Fibroblast of lung (primary cell): ENCODE measurements around the gene TACR1. TPM values are rescaled to one million over a fixed set of nuclear protein-coding genes. Genes with fewer than 3 reads are reported as not detected.
"Not testable (repeated sequence)": the region's sequence is repeated elsewhere in the genome, so short reads cannot be mapped to it uniquely, and the experiment has no call there.

Source experiments
- DNase-seq, 2 donors: peaks; one replicate each; pipeline versions ENCODE4 v3.0.0 to v3.0.0-alpha.2; 2010; ENCODE audit warnings: low read depth in 2 of 2
- H2AFZ ChIP-seq: 2 replicates; pipeline ENCODE4 v1.5.1; 2012; ENCODE audit warnings: low read length, control low read depth, inconsistent platforms
- H3K27ac ChIP-seq: 2 replicates; pipeline ENCODE4 v1.5.1; 2011; ENCODE audit warnings: low read length, control low read depth; ENCODE audit not compliant: insufficient read depth
- H3K27me3 ChIP-seq: 2 replicates; pipeline ENCODE4 v1.5.1; 2011; ENCODE audit warnings: mild to moderate bottlenecking, low read length; ENCODE audit not compliant: control insufficient read depth, insufficient read depth
- H3K36me3 ChIP-seq: 2 replicates; pipeline ENCODE4 v1.5.1; 2011; ENCODE audit warnings: low read length; ENCODE audit not compliant: control insufficient read depth, insufficient read depth
- H3K4me1 ChIP-seq: 2 replicates; pipeline ENCODE4 v1.5.1; 2011; ENCODE audit warnings: low read length; ENCODE audit not compliant: control insufficient read depth, insufficient read depth; ENCODE audit errors: extremely low read depth
- H3K4me2 ChIP-seq: 2 replicates; pipeline ENCODE4 v1.5.1; 2011; ENCODE audit warnings: low read length, control low read depth; ENCODE audit not compliant: insufficient read depth; ENCODE audit errors: extremely low read depth
- H3K4me3 ChIP-seq, 4 experiments: fragments of 200-600 bp in 1 of 4; sonication (generic) in 1 of 4; replicated peaks in 1 of 4; 2 replicates each; pipeline ENCODE4 v1.5.1; 2011 to 2016; ENCODE audit warnings: low read length in 4 of 4, low read depth in 3 of 4, mild to moderate bottlenecking in 3 of 4, control low read depth in 2 of 4, inconsistent platforms in 1 of 4, mixed read lengths in 1 of 4; ENCODE audit not compliant: insufficient read depth in 1 of 4; ENCODE audit errors: control extremely low read depth in 1 of 4
- H3K79me2 ChIP-seq: 2 replicates; pipeline ENCODE4 v1.5.1; 2012; ENCODE audit warnings: mild to moderate bottlenecking, low read length, inconsistent platforms; ENCODE audit not compliant: control insufficient read depth, insufficient read depth
- H3K9ac ChIP-seq: 2 replicates; pipeline ENCODE4 v1.5.1; 2011; ENCODE audit warnings: mild to moderate bottlenecking, low read length, control low read depth; ENCODE audit not compliant: insufficient read depth
- H3K9me3 ChIP-seq: 2 replicates; pipeline ENCODE4 v1.5.1; 2012; ENCODE audit warnings: low read depth, low read length; ENCODE audit not compliant: control insufficient read depth, insufficient read depth
- H4K20me1 ChIP-seq: 2 replicates; pipeline ENCODE4 v1.5.1; 2011; ENCODE audit warnings: low read length; ENCODE audit not compliant: control insufficient read depth, insufficient read depth; ENCODE audit errors: extremely low read depth
- EZH2 ChIP-seq: IDR thresholded peaks from 2 replicates; pipeline ENCODE4 v1.5.1; 2012; ENCODE audit warnings: low read length, control low read depth, mild to moderate bottlenecking; ENCODE audit errors: missing control alignments
- polyA minus RNA-seq: library from RNA; depleted of rRNA, polyadenylated mRNA; stranded (reverse); fragments of >200 nt; gene quantifications from 2 replicates; pipeline ENCODE4 v1.2.3, GENCODE V29; 2011; ENCODE audit warnings: low replicate concordance
- polyA plus RNA-seq, 2 donors: library from polyadenylated mRNA; depleted of rRNA in 1 of 2; stranded (reverse) in 1 of 2; unstranded in 1 of 2; fragments of >200 nt; gene quantifications; 2 replicates each; pipeline ENCODE4 v1.2.1, GENCODE V29; 2011 to 2012; ENCODE audit warnings: missing spikeins in 1 of 2
- total RNA-seq: library from RNA; depleted of rRNA; stranded (reverse); fragments of >200 nt; gene quantifications from 2 replicates; pipeline ENCODE4 v1.2.1, GENCODE V29; 2014
- TF ChIP-seq, protein P1 (sequence below), 2 donors: IDR thresholded peaks in 1 of 2; conservative IDR thresholded peaks in 1 of 2; 1 replicate in 1 of 2; 2 replicates in 1 of 2; pipeline ENCODE4 v1.5.1; 2011 to 2012; ENCODE audit warnings: low read length in 2 of 2, control low read depth in 1 of 2, inconsistent platforms in 1 of 2, low read depth in 1 of 2, mild to moderate bottlenecking in 1 of 2

The TACR1 gene, protein sequence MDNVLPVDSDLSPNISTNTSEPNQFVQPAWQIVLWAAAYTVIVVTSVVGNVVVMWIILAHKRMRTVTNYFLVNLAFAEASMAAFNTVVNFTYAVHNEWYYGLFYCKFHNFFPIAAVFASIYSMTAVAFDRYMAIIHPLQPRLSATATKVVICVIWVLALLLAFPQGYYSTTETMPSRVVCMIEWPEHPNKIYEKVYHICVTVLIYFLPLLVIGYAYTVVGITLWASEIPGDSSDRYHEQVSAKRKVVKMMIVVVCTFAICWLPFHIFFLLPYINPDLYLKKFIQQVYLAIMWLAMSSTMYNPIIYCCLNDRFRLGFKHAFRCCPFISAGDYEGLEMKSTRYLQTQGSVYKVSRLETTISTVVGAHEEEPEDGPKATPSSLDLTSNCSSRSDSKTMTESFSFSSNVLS
- total RNA-seq (0.17 TPM in 1 of 2 replicates, not detected in the other), polyA plus RNA-seq (0.05 and 0.23 TPM in 2 replicates), polyA minus RNA-seq (3.4 and 3.7 TPM in 2 replicates)
- 0.23 TPM in 2 replicates for polyA plus RNA-seq (2012)

DNA sequence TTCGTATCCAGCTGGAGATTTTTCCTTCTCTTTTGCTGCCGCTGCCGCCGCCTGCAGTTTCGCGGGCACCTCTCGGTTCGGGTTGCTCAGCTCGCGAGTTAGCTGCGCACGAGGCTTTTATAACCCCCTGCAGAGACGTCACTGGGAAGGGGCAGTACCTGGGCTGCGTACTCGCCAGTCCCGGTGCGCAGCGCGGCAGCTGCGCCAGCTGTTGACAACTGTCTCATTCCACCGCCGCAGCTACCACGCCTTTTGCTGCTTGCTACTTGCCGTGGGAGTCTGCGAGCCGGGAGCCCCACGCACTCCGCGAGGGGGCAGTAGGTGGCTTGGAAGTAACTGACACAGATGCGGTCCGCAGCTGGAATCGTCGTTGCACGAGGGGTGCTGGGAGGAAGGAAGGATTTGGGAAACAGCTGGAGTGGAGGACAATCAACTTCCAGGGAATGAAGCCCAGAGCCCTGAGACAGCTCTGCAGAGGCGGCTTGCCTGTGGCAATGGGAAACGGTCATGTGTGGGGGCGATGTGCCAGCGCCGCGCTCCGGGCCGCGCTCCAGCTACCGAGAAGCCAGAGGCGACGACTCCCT lies at the start of gene TACR1:
Gene TACR1, minus strand, starts transcription at position 93 of the 584 bp plus-strand sequence. CDS start 586 bp downstream, outside the sequence.
- no peaks in the 10 kb centered on the region for H3K79me2 ChIP-seq
- peaks cover 20% of the 10 kb centered on the region for H3K27me3 ChIP-seq
- no peak within 1 kb of the TSS for H3K27ac ChIP-seq
- no peaks in the 10 kb centered on the region for H4K20me1 ChIP-seq
- H3K9me3 ChIP-seq: no peaks in the 10 kb centered on the region
- H3K4me2 ChIP-seq: peak within 1 kb of the TSS; percentile 96
- peaks cover 9% of the 10 kb centered on the region for H3K4me1 ChIP-seq
- no peak within 1 kb of the TSS for H3K9ac ChIP-seq
- H3K4me3 ChIP-seq: peak within 1 kb of the TSS; percentile 14 to 57 (median 52)
- DNase-seq: peak; percentile 70 to 76
- TF ChIP-seq, protein P1, sequence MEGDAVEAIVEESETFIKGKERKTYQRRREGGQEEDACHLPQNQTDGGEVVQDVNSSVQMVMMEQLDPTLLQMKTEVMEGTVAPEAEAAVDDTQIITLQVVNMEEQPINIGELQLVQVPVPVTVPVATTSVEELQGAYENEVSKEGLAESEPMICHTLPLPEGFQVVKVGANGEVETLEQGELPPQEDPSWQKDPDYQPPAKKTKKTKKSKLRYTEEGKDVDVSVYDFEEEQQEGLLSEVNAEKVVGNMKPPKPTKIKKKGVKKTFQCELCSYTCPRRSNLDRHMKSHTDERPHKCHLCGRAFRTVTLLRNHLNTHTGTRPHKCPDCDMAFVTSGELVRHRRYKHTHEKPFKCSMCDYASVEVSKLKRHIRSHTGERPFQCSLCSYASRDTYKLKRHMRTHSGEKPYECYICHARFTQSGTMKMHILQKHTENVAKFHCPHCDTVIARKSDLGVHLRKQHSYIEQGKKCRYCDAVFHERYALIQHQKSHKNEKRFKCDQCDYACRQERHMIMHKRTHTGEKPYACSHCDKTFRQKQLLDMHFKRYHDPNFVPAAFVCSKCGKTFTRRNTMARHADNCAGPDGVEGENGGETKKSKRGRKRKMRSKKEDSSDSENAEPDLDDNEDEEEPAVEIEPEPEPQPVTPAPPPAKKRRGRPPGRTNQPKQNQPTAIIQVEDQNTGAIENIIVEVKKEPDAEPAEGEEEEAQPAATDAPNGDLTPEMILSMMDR (conservative IDR thresholded peaks at IDR 0.05 in 1 of 2, IDR thresholded peaks at IDR 0.05 in 1 of 2; ENCODE audit: low read depth in 1 of 2, low read length in 2 of 2): peak; percentile 75 to 82
- peak; percentile 84 for TF ChIP-seq EZH2
- no peaks in the 10 kb centered on the region for H3K36me3 ChIP-seq
- H2AFZ ChIP-seq: peak within 1 kb of the TSS; percentile 59

DNA sequence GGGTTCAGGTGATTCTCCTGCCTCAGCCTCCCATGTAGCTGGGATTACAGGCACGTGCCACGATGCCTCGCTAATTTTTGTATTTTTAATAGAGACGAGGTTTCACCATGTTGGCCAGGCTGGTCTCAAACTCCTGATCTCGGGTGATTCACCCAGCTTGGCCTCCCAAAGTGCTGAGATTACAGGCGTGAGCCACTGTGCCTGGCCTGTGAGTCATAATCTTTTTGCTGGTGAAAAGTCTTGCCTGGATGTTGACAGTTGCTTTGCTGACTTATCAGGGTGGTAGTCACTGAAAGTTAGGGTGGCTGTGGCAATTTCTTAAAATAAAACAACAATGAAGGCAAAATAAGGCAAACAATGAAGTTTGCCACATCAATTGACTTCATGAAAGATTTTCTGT lies 49.3 kb upstream of the TACR1 start:
- not testable (repeated sequence) for H3K27me3 ChIP-seq, H3K9ac ChIP-seq, H3K79me2 ChIP-seq, H3K9me3 ChIP-seq, H3K36me3 ChIP-seq, H3K4me2 ChIP-seq, H2AFZ ChIP-seq, H3K4me1 ChIP-seq, H4K20me1 ChIP-seq, H3K4me3 ChIP-seq
- DNase-seq: peak; percentile 26 to 46
- H3K27ac ChIP-seq: peak overlapping the region; percentile 23

DNA sequence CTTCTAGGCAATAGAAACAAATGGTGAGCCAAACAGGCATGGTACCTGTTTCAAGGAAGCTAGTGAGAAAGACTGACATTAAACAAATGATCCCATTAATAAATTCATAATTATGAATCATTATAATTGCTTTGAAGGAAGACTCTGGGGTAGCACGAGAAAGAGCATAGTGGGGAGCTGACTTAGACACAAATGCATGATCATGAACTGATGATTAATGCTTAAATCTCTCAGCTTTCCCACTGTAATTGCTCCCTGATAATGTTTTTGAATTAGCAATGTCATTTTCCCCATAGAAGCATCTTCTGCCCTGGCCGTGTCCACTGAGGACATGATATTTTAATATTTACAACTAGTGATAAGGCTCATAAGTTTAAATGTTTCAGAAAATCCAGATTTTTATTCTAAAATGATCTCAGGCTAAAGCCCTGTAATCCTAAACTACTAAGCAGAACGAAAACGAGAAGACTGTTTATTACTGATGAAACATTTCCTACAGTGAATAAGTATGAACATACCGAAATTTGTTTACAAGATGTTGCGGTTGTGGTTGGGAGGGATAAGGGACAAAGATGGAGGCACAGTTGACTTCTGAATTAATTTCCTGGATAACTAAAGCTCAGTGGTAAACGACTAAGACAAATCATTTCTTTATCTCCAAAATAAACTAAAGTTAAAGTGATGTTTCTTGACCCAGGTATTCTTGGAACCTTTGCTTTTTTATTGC lies 47.3 kb upstream of the TACR1 start:
- no peaks in the 10 kb centered on the region for H3K36me3 ChIP-seq
- H3K4me3 ChIP-seq: no peak overlapping the region
- H4K20me1 ChIP-seq: no peaks in the 10 kb centered on the region
- peak; percentile 11 to 21 for DNase-seq
- H3K4me2 ChIP-seq: no peak overlapping the region
- no peaks in the 10 kb centered on the region for H3K27me3 ChIP-seq
- peak overlapping the region; percentile 27 for H2AFZ ChIP-seq
- no peaks in the 10 kb centered on the region for H3K79me2 ChIP-seq
- no peaks in the 10 kb centered on the region for H3K9me3 ChIP-seq
- no peak overlapping the region for H3K27ac ChIP-seq
- H3K4me1 ChIP-seq: no peaks in the 10 kb centered on the region
- TF ChIP-seq, protein P1 (conservative IDR thresholded peaks at IDR 0.05 in 1 of 2, IDR thresholded peaks at IDR 0.05 in 1 of 2; ENCODE audit: low read depth in 1 of 2, low read length in 2 of 2): no peak
- TF ChIP-seq EZH2: no peak
- no peak overlapping the region for H3K9ac ChIP-seq
